NCI-H2107 treated with DMSO at 0.1 percent for 48 hours (cell line): ENCODE data around the gene PPP1R14C.

Experiments used
- DNase-seq: peaks from one replicate; lab custom pipeline; 2025; ENCODE audit not compliant: unreplicated experiment; lab: John Stamatoyannopoulos, UW

Gene PPP1R14C

GRCh38 chr6:150189122-150189521 lies 46.3 kb downstream of the PPP1R14C start:
- no peak for DNase-seq

- no peak for DNase-seq
These were observed 49.0 kb downstream of the PPP1R14C start for GRCh38 chr6:150191809-150192208.

GRCh38 chr6:150194195-150194594 lies 51.4 kb downstream of the PPP1R14C start:
- DNase-seq: no peak

GRCh38 chr6:150195996-150196417 lies 53.2 kb downstream of the PPP1R14C start:
- DNase-seq: no peak

- no peak for DNase-seq
These were observed 54.3 kb downstream of the PPP1R14C start for GRCh38 chr6:150196942-150197745.

- DNase-seq: no peak
These were observed 55.7 kb downstream of the PPP1R14C start for GRCh38 chr6:150198532-150198931.

GRCh38 chr6:150199241-150199640 lies 56.4 kb downstream of the PPP1R14C start:
- no peak for DNase-seq

- no peak for DNase-seq
These were observed 57.7 kb downstream of the PPP1R14C start for GRCh38 chr6:150200428-150201100.

- no peak for DNase-seq
These were observed 58.4 kb downstream of the PPP1R14C start for GRCh38 chr6:150201285-150201684.

- no peak for DNase-seq
These were observed 59.0 kb downstream of the PPP1R14C start for GRCh38 chr6:150201772-150202329.

GRCh38 chr6:150202404-150202803 lies 59.6 kb downstream of the PPP1R14C start:
- DNase-seq: no peak

- no peak for DNase-seq
These were observed 60.1 kb downstream of the PPP1R14C start for GRCh38 chr6:150202934-150203333.

GRCh38 chr6:150203378-150203777 lies 60.5 kb downstream of the PPP1R14C start:
- no peak for DNase-seq

- no peak for DNase-seq
These were observed 61.2 kb downstream of the PPP1R14C start for GRCh38 chr6:150203871-150204545.

- no peak for DNase-seq
These were observed 62.0 kb downstream of the PPP1R14C start for GRCh38 chr6:150204705-150205472.

- DNase-seq: no peak
These were observed 65.2 kb downstream of the PPP1R14C start for GRCh38 chr6:150207931-150208570.

- DNase-seq: no peak
These were observed 65.9 kb downstream of the PPP1R14C start for GRCh38 chr6:150208611-150209352.

GRCh38 chr6:150209415-150209814 lies 66.6 kb downstream of the PPP1R14C start:
- DNase-seq: no peak

- DNase-seq: no peak
These were observed 69.1 kb downstream of the PPP1R14C start for GRCh38 chr6:150211700-150212511.
